Measurements from ENCODE around the gene DHX36. TPM values are rescaled to one million over a fixed set of nuclear protein-coding genes. Genes with fewer than 3 reads are reported as not detected.

Gene DHX36
- total RNA-seq, 1 donor from 2014 or later = 29.3 TPM

DNA sequence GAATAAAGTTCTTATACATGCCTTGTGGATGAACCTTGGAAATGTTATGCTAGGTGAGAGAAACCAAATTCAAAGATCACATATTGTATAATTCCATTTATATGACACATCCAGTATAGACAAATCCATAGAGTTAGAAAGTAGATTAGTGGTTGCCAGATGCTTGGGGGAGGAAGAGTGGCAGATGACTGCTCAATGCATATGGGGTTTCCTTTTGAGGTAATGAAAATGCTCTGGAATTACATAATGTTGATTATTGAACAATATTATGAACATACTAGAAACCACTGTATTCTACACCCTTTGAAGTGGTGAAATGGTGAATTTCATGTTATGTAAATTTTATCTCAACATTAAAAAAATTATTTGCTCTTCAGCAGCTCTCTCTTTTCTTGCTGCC, 100.8 kb downstream of the DHX36 start:
- no peak for DNase-seq

Other genes starting within 250 kb of the DHX36 start
- 0.33 and 0.51 TPM in 2 replicates for gene ARHGEF26, start 203.1 kb downstream of the DHX36 start, total RNA-seq
- not detected in 2 replicates for gene GPR149, start 105.7 kb upstream of the DHX36 start, total RNA-seq